NT2/D1 (cell line): ENCODE measurements around the gene MAP1LC3B.

ENCODE experiments used
- SUZ12 ChIP-seq: IDR thresholded peaks from 2 replicates; pipeline ENCODE4 v1.6.1; 2011; ENCODE audit not compliant: insufficient read length, insufficient read depth; ENCODE audit errors: extremely low read depth
- YY1 ChIP-seq: IDR thresholded peaks from 2 replicates; pipeline ENCODE4 v1.6.1; 2011; ENCODE audit not compliant: insufficient read length, insufficient read depth
- ZNF274 ChIP-seq: IDR thresholded peaks from 2 replicates; pipeline ENCODE4 v1.6.1; 2011; ENCODE audit warnings: mild to moderate bottlenecking, low read depth, low read length

- TF ChIP-seq SUZ12 (no peak), YY1 (no peak), ZNF274 (no peak)
These were observed 20.9 kb downstream of the MAP1LC3B start for GRCh38 chr16:87412996-87413421.
